Activated B cell treated with CpG ODN at 0.5 μM for 24 hours (primary cell): ENCODE measurements around the gene PDLIM5. TPM values are rescaled to one million over a fixed set of nuclear protein-coding genes. Genes with fewer than 3 reads are reported as not detected.
"Not testable (repeated sequence)": the region's sequence is repeated elsewhere in the genome, so short reads cannot be mapped to it uniquely, and the experiment has no call there.

Experiments
- ATAC-seq: fragments of 200-7000 bp; cut with Tn5 transposase; one replicate; pipeline ENCODE4 v1.10.0; 2021; ENCODE audit warnings: low read depth, mild to moderate bottlenecking, moderate library complexity
- CTCF ChIA-PET: fragments of 350-600 bp; sonication (Branson Sonifier 250); formaldehyde crosslinking; loops from one replicate; lab custom pipeline; 2021; ENCODE audit warnings: antibody characterized with exemption; lab: Charles Lee
- POLR2A ChIA-PET: fragments of 350-600 bp; sonication (Branson Sonifier 250); formaldehyde crosslinking; loops from one replicate; lab custom pipeline; 2021; ENCODE audit warnings: antibody characterized with exemption; lab: Charles Lee
- DNase-seq: peaks from one replicate; pipeline ENCODE4 v3.0.0; 2022
- H3K27ac Mint-ChIP-seq: one replicate; pipeline ENCODE4 v1.8.0; 2020; ENCODE audit warnings: mixed read lengths
- H3K27me3 Mint-ChIP-seq: one replicate; pipeline ENCODE4 v1.8.0; 2021; ENCODE audit warnings: mixed read lengths
- H3K36me3 Mint-ChIP-seq: one replicate; pipeline ENCODE4 v1.8.0; 2021; ENCODE audit warnings: low read depth, mixed read lengths
- H3K4me1 Mint-ChIP-seq: one replicate; pipeline ENCODE4 v1.8.0; 2021; ENCODE audit warnings: mixed read lengths
- H3K4me3 Mint-ChIP-seq: one replicate; pipeline ENCODE4 v1.8.0; 2020; ENCODE audit warnings: mild to moderate bottlenecking, mixed read lengths
- H3K9me3 Mint-ChIP-seq: one replicate; pipeline ENCODE4 v1.8.0; 2020; ENCODE audit warnings: mixed read lengths
- intact Hi-C: fragments of 100-400 bp; cut with micrococcal nuclease; formaldehyde crosslinking; loops from one replicate; pipeline ENCODE4 v1.15.1; 2024
- total RNA-seq: library from RNA; stranded (reverse); gene quantifications from 2 replicates; pipeline ENCODE4 v1.2.3, GENCODE V29; 2022
- TF ChIP-seq, protein P1 (sequence below): fragments of 200-600 bp; IDR thresholded peaks from one replicate; pipeline ENCODE4 v1.8.0; 2022; ENCODE audit warnings: antibody characterized with exemption, mild to moderate bottlenecking

Gene PDLIM5, protein sequence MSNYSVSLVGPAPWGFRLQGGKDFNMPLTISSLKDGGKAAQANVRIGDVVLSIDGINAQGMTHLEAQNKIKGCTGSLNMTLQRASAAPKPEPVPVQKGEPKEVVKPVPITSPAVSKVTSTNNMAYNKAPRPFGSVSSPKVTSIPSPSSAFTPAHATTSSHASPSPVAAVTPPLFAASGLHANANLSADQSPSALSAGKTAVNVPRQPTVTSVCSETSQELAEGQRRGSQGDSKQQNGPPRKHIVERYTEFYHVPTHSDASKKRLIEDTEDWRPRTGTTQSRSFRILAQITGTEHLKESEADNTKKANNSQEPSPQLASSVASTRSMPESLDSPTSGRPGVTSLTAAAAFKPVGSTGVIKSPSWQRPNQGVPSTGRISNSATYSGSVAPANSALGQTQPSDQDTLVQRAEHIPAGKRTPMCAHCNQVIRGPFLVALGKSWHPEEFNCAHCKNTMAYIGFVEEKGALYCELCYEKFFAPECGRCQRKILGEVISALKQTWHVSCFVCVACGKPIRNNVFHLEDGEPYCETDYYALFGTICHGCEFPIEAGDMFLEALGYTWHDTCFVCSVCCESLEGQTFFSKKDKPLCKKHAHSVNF
- total RNA-seq, result 36.5 and 40.0 TPM in 2 replicates

DNA sequence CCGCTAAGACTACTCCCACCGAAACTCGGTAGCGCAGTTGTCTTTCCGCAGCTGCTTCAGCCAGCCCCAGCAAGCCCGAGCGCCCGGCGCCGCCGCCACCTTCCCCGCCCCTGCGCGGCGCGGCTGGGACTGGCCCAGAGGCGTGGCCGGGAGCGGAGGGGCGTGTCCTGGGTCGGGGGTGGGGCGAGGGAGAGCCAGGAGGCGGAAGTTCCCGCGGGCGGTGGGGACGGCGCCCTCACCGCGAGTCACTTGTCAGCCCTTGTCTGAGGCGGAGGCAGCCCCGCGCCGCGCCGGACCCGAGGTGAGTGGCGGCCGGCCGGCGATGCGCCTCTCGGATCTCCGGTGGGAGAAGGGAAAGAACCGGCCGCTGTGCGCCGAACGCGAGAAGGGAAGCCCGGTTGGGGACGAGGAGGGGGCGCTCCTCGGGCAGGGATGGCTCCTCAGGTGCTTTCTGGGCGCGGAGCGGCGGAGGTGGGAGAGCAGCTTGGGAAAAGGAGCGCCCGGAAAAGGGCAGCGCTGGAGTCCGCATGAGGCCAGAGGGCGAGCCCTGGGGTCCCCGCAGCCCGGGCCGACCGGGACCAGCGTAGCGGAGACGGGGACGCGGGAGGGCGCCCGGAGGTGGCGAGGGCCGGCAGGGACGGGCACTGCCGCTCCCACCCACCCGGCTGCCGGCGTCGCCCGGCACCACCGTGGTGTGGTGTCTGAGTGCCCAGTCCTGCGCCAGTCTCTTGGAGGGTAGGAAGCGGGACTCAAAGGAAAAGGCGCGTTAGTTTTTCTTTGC, at the start of gene PDLIM5:
TSS of gene PDLIM5 (plus strand) at position 248 of the 781 bp plus-strand sequence. CDS start 3,347 bp downstream, outside the sequence.
- H3K27ac Mint-ChIP-seq, result peak within 1 kb of the TSS; percentile 76
- ATAC-seq, result peak; percentile 96
- H3K4me1 Mint-ChIP-seq, result peaks cover 24% of the 10 kb centered on the region
- peak within 1 kb of the TSS; percentile 90 for H3K4me3 Mint-ChIP-seq
- DNase-seq, result peak; percentile 88
- H3K27me3 Mint-ChIP-seq, result peaks cover 12% of the 10 kb centered on the region
- TF ChIP-seq, protein P1, sequence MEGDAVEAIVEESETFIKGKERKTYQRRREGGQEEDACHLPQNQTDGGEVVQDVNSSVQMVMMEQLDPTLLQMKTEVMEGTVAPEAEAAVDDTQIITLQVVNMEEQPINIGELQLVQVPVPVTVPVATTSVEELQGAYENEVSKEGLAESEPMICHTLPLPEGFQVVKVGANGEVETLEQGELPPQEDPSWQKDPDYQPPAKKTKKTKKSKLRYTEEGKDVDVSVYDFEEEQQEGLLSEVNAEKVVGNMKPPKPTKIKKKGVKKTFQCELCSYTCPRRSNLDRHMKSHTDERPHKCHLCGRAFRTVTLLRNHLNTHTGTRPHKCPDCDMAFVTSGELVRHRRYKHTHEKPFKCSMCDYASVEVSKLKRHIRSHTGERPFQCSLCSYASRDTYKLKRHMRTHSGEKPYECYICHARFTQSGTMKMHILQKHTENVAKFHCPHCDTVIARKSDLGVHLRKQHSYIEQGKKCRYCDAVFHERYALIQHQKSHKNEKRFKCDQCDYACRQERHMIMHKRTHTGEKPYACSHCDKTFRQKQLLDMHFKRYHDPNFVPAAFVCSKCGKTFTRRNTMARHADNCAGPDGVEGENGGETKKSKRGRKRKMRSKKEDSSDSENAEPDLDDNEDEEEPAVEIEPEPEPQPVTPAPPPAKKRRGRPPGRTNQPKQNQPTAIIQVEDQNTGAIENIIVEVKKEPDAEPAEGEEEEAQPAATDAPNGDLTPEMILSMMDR, result no peak
- ChIA-PET CTCF (no interaction called here), POLR2A (interaction anchor here (1.3 kb wide), 1 partner anchor 244 kb away, joined by 8 read pairs; the partner anchor contains the start of gene SMARCAD1)
- H3K36me3 Mint-ChIP-seq, result peaks cover 8% of the 10 kb centered on the region
- no peaks in the 10 kb centered on the region for H3K9me3 Mint-ChIP-seq
- intact Hi-C loops, result loop anchor here (1.0 to 2.0 kb wide), 2 partner anchors 45 to 245 kb away; partner anchors contain the start of gene SMARCAD1

DNA sequence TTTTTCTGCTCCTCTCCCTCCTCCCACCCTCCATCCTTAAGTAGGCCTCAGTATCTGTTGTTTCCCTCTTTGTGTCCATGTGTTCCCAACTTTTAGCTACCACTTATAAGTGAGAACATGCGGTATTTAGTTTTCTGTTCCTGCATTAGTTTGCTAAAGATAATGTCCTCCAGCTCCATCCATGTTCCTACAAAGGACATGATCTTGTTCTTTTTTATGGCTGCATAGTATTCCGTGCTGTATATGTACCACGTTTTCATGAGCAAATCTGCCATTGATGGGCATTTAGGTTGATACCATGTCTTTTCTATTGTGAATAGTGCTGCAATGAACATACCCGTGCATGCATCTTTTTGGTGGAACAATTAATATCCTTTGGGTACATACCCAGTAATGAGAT, 49.3 kb upstream of the PDLIM5 start:
- H3K27me3 Mint-ChIP-seq, H3K4me1 Mint-ChIP-seq, H3K9me3 Mint-ChIP-seq, H3K4me3 Mint-ChIP-seq, H3K27ac Mint-ChIP-seq, POLR2A ChIA-PET, ATAC-seq, DNase-seq, intact Hi-C loops, H3K36me3 Mint-ChIP-seq: not testable (repeated sequence)
- CTCF ChIA-PET, result interaction anchor here (1.0 kb wide), 1 partner anchor 12 kb away, joined by 4 read pairs; no protein-coding TSS in a partner anchor

DNA sequence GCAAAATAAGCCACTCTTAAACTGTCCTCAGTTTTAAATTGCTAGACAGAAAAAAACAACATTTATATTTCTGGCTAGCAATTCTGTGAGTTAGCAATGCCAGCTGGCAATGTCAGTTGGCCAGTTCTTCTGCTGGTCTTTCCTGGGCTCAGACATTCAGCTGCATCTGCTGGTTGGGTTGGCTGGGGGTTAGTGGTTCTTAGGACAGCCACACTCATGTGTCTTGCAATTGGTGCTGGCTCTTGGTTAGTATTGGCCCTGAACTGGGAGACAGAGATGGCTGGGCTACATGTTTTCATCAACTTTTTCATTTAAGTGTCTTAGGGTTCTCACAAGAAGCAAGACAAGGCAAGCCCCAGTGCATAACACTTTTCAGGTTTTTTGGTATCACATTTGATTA, 48.0 kb upstream of the PDLIM5 start:
- DNase-seq (no peak), ATAC-seq (no peak)
- H3K27ac Mint-ChIP-seq, result no peak overlapping the region
- no peaks in the 10 kb centered on the region for H3K4me1 Mint-ChIP-seq
- ChIA-PET POLR2A (no interaction called here), CTCF (no interaction called here)
- H3K27me3 Mint-ChIP-seq, result peaks cover 8% of the 10 kb centered on the region
- no peak overlapping the region for H3K4me3 Mint-ChIP-seq
- no peaks in the 10 kb centered on the region for H3K36me3 Mint-ChIP-seq
- TF ChIP-seq, protein P1, result no peak
- no peaks in the 10 kb centered on the region for H3K9me3 Mint-ChIP-seq
- intact Hi-C loops, result no loop called here

DNA sequence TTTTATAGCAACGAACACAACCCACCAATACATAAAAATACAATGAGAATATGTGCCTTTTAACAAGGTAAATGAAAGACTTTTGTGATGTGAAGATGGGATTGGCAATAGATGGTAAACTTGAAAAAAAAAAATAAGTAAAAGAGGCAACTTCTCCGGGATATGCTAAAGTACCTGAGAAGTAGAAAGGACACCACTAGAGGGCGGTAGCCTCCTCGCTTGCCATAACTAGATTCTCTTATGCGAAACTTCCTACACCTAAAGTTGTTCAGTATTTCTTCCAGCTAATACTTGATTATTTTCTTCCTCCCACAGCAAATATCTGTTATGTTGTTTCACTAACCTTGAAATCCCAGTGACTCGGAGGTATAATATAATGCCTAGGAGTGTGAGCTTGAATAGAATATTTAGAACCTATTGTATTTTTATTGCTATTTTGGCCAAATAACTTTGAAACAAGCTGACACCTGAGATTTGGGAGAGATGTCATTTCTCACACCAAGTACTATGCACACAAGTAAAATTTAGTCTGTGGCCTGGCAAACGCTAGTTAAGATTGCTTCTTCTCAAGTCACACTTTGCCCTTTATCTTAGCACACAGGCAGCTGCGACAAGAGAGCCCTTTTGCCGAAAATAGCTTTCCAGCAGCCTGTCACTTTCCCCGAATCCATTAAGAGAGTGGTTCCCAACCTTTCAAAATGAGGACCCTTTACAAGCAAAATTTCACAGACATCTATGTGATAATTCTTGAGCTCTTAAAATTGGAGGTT, 44.9 kb upstream of the PDLIM5 start:
- intact Hi-C loops, result loop anchor here (1.0 to 2.0 kb wide), 2 partner anchors 44 to 189 kb away; partner anchors contain the start of gene PDLIM5
- no peaks in the 10 kb centered on the region for H3K9me3 Mint-ChIP-seq
- H3K27ac Mint-ChIP-seq, result no peak overlapping the region
- no peak for DNase-seq
- TF ChIP-seq, protein P1, result peak; percentile 86
- peak; percentile 52 for ATAC-seq
- H3K4me3 Mint-ChIP-seq, result no peak overlapping the region
- ChIA-PET CTCF (interaction anchor here (0.6 to 1.8 kb wide), 16 partner anchors 8 to 413 kb away, joined by 3 to 7 read pairs (median 4); no protein-coding TSS in a partner anchor), POLR2A (no interaction called here)
- H3K36me3 Mint-ChIP-seq, result no peaks in the 10 kb centered on the region
- H3K4me1 Mint-ChIP-seq, result no peaks in the 10 kb centered on the region
- peaks cover 10% of the 10 kb centered on the region for H3K27me3 Mint-ChIP-seq

DNA sequence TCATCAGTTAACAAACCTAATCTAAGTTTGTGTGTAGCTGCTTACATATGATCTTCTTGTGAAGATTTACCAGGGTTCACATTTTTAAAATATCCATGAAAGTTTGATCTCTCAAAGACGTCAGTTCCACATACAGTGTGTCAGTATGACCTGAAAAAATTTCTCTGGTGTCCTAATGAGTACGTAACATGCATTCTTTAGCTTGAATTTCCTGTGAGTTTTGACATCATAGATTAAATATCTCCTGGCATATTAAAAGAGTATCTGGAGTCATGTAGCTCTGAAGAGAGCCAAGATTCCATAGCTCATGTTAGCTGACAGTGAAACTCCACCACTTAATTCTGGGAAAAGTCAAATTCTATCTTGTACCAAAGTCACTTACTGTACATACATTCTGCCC, 43.9 kb upstream of the PDLIM5 start:
- ChIA-PET POLR2A (no interaction called here), CTCF (interaction anchor here (0.6 to 1.8 kb wide), 8 partner anchors 31 to 414 kb away, joined by 3 to 7 read pairs (median 4); no protein-coding TSS in a partner anchor)
- Mint-ChIP-seq H3K27me3 (peaks cover 16% of the 10 kb centered on the region), H3K36me3 (no peaks in the 10 kb centered on the region), H3K27ac (no peak overlapping the region), H3K4me1 (no peaks in the 10 kb centered on the region), H3K4me3 (no peak overlapping the region), H3K9me3 (no peaks in the 10 kb centered on the region)
- TF ChIP-seq, protein P1, result no peak
- ATAC-seq (no peak), DNase-seq (no peak)
- intact Hi-C loops, result loop anchor here (2.0 kb wide), 1 partner anchor 43 kb away; the partner anchor contains the start of gene PDLIM5
